Measurements from ENCODE around the gene STAT3.
"Not testable (repeated sequence)": the region's sequence is repeated elsewhere in the genome, so short reads cannot be mapped to it uniquely, and the experiment has no call there.

Gene STAT3

GRCh38 chr17:42277342-42277712, 110.9 kb downstream of the STAT3 start:
- no peak for DNase-seq (ENCODE audit: low read depth)

- DNase-seq (ENCODE audit: low read depth) = peak; percentile 47
Observed at GRCh38 chr17:42276609-42277341, 111.5 kb downstream of the STAT3 start.

- DNase-seq (ENCODE audit: low read depth) = no peak
Observed at GRCh38 chr17:42276359-42276608, 112.0 kb downstream of the STAT3 start, which contains the start of gene STAT5B. Gene STAT5B (minus strand): TSS chr17:42276391. CDS start chr17:42232127, 44,264 bp downstream.

GRCh38 chr17:42275527-42276358, 112.5 kb downstream of the STAT3 start:
- no peak for DNase-seq (ENCODE audit: low read depth)

- no peak for DNase-seq (ENCODE audit: low read depth)
Observed at GRCh38 chr17:42274812-42275526, 113.3 kb downstream of the STAT3 start.

GRCh38 chr17:42274253-42274542, 114.0 kb downstream of the STAT3 start:
- DNase-seq (ENCODE audit: low read depth) = no peak

GRCh38 chr17:42273474-42274252, 114.6 kb downstream of the STAT3 start:
- no peak for DNase-seq (ENCODE audit: low read depth)

- DNase-seq (ENCODE audit: low read depth) = no peak
Observed at GRCh38 chr17:42272162-42272907, 115.9 kb downstream of the STAT3 start.

- DNase-seq (ENCODE audit: low read depth) = no peak
Observed at GRCh38 chr17:42271779-42272035, 116.5 kb downstream of the STAT3 start.

- no peak for DNase-seq (ENCODE audit: low read depth)
Observed at GRCh38 chr17:42271006-42271778, 117.0 kb downstream of the STAT3 start.

- DNase-seq (ENCODE audit: low read depth) = no peak
Observed at GRCh38 chr17:42270596-42270995, 117.6 kb downstream of the STAT3 start.

- DNase-seq (ENCODE audit: low read depth) = no peak
Observed at GRCh38 chr17:42270170-42270535, 118.1 kb downstream of the STAT3 start.

- no peak for DNase-seq (ENCODE audit: low read depth)
Observed at GRCh38 chr17:42268236-42268635, 120.0 kb downstream of the STAT3 start.

GRCh38 chr17:42266918-42267766, 121.1 kb downstream of the STAT3 start:
- DNase-seq (ENCODE audit: low read depth) = peak; percentile 72

- no peak for DNase-seq (ENCODE audit: low read depth)
Observed at GRCh38 chr17:42266462-42266861, 121.8 kb downstream of the STAT3 start.

GRCh38 chr17:42264366-42264765, 123.9 kb downstream of the STAT3 start:
- DNase-seq (ENCODE audit: low read depth) = not testable (repeated sequence)

Measured in non-pigmented ciliary epithelial cell (primary cell).